HL-60 (cell line): ENCODE results near the gene PEX5L.

Experiments used
- CTCF ChIP-seq: IDR thresholded peaks from one replicate; pipeline ENCODE4 v1.5.1; 2011; ENCODE audit warnings: low read length, control low read depth, inconsistent platforms; ENCODE audit not compliant: insufficient read depth
- GABPA ChIP-seq: IDR thresholded peaks from 2 replicates; pipeline ENCODE4 v1.6.1; 2012; ENCODE audit warnings: low read depth
- POLR2AphosphoS5 ChIP-seq: IDR thresholded peaks from 2 replicates; pipeline ENCODE4 v1.6.1; 2012; ENCODE audit warnings: low read depth
- SPI1 ChIP-seq: IDR thresholded peaks from 2 replicates; pipeline ENCODE4 v1.6.1; 2012; ENCODE audit warnings: low read depth, mild to moderate bottlenecking, borderline replicate concordance
- TF ChIP-seq, protein P1 (sequence below): IDR thresholded peaks from 2 replicates; pipeline ENCODE4 v1.6.1; 2012; ENCODE audit warnings: low read depth; ENCODE audit not compliant: insufficient replicate concordance

GRCh38 chr3:179955809-179956208 lies 80.9 kb downstream of the PEX5L start:
- TF ChIP-seq CTCF (no peak), SPI1 (no peak), POLR2AphosphoS5 (no peak), GABPA (no peak)
- TF ChIP-seq, protein P1, sequence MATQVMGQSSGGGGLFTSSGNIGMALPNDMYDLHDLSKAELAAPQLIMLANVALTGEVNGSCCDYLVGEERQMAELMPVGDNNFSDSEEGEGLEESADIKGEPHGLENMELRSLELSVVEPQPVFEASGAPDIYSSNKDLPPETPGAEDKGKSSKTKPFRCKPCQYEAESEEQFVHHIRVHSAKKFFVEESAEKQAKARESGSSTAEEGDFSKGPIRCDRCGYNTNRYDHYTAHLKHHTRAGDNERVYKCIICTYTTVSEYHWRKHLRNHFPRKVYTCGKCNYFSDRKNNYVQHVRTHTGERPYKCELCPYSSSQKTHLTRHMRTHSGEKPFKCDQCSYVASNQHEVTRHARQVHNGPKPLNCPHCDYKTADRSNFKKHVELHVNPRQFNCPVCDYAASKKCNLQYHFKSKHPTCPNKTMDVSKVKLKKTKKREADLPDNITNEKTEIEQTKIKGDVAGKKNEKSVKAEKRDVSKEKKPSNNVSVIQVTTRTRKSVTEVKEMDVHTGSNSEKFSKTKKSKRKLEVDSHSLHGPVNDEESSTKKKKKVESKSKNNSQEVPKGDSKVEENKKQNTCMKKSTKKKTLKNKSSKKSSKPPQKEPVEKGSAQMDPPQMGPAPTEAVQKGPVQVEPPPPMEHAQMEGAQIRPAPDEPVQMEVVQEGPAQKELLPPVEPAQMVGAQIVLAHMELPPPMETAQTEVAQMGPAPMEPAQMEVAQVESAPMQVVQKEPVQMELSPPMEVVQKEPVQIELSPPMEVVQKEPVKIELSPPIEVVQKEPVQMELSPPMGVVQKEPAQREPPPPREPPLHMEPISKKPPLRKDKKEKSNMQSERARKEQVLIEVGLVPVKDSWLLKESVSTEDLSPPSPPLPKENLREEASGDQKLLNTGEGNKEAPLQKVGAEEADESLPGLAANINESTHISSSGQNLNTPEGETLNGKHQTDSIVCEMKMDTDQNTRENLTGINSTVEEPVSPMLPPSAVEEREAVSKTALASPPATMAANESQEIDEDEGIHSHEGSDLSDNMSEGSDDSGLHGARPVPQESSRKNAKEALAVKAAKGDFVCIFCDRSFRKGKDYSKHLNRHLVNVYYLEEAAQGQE = no peak
